ENCODE results near the gene CFAP61. TPM values are rescaled to one million over a fixed set of nuclear protein-coding genes. Genes with fewer than 3 reads are reported as not detected.

Gene CFAP61
- total RNA-seq, 1 donor from 2014 or later, result not detected

GRCh38 chr20:20259533-20259932 is 207.2 kb downstream of the CFAP61 start:
- no peaks in the 10 kb centered on the region for H3K9me3 ChIP-seq
- no peaks in the 10 kb centered on the region for H3K4me1 ChIP-seq
- TF ChIP-seq CTCF (IDR thresholded peaks at IDR 0.05), result no peak
- H3K36me3 ChIP-seq, result no peaks in the 10 kb centered on the region
- no peak for DNase-seq (ENCODE audit: low spot score in 2 of 2)
- H3K27me3 ChIP-seq, result no peaks in the 10 kb centered on the region
- H3K4me3 ChIP-seq, result no peak overlapping the region
- intact Hi-C loops (cut with DNase I), result no loop called here
- no peak overlapping the region for H3K27ac ChIP-seq

- no peaks in the 10 kb centered on the region for H3K36me3 ChIP-seq
- no peaks in the 10 kb centered on the region for H3K4me1 ChIP-seq
- no peaks in the 10 kb centered on the region for H3K27me3 ChIP-seq
- intact Hi-C loops (cut with DNase I), result no loop called here
- DNase-seq (ENCODE audit: low spot score in 2 of 2), result no peak
- no peaks in the 10 kb centered on the region for H3K9me3 ChIP-seq
- no peak for TF ChIP-seq CTCF (IDR thresholded peaks at IDR 0.05)
- H3K4me3 ChIP-seq, result no peak overlapping the region
- H3K27ac ChIP-seq, result peak overlapping the region in 1 of 2 donors; percentile 24
Measured at GRCh38 chr20:20261159-20261558, 208.8 kb downstream of the CFAP61 start.

GRCh38 chr20:20265210-20265609 is 212.9 kb downstream of the CFAP61 start:
- Histone ChIP-seq H3K27me3 (no peaks in the 10 kb centered on the region), H3K4me3 (no peak overlapping the region), H3K9me3 (no peaks in the 10 kb centered on the region), H3K4me1 (no peaks in the 10 kb centered on the region), H3K36me3 (no peaks in the 10 kb centered on the region), H3K27ac (no peak overlapping the region)
- intact Hi-C loops (cut with DNase I), result no loop called here
- TF ChIP-seq CTCF (IDR thresholded peaks at IDR 0.05), result no peak
- DNase-seq (ENCODE audit: low spot score in 2 of 2), result no peak

GRCh38 chr20:20266552-20266951 is 214.2 kb downstream of the CFAP61 start:
- Histone ChIP-seq H3K27ac (no peak overlapping the region), H3K9me3 (no peaks in the 10 kb centered on the region), H3K36me3 (no peaks in the 10 kb centered on the region), H3K4me3 (no peak overlapping the region), H3K4me1 (no peaks in the 10 kb centered on the region), H3K27me3 (no peaks in the 10 kb centered on the region)
- DNase-seq (ENCODE audit: low spot score in 2 of 2), result no peak
- TF ChIP-seq CTCF (IDR thresholded peaks at IDR 0.05), result no peak
- intact Hi-C loops (cut with DNase I), result no loop called here

- no peak for DNase-seq (ENCODE audit: low spot score in 2 of 2)
- Histone ChIP-seq H3K27ac (no peak overlapping the region), H3K9me3 (no peaks in the 10 kb centered on the region), H3K4me1 (no peaks in the 10 kb centered on the region), H3K36me3 (no peaks in the 10 kb centered on the region), H3K4me3 (no peak overlapping the region), H3K27me3 (no peaks in the 10 kb centered on the region)
- intact Hi-C loops (cut with DNase I), result no loop called here
- TF ChIP-seq CTCF (IDR thresholded peaks at IDR 0.05), result no peak
Measured at GRCh38 chr20:20267685-20268370, 215.5 kb downstream of the CFAP61 start.

GRCh38 chr20:20271271-20271670 is 218.9 kb downstream of the CFAP61 start:
- H3K27me3 ChIP-seq, result no peaks in the 10 kb centered on the region
- H3K4me3 ChIP-seq, result no peak overlapping the region
- intact Hi-C loops (cut with DNase I), result no loop called here
- DNase-seq (ENCODE audit: low spot score in 2 of 2), result no peak
- no peaks in the 10 kb centered on the region for H3K36me3 ChIP-seq
- no peaks in the 10 kb centered on the region for H3K4me1 ChIP-seq
- no peaks in the 10 kb centered on the region for H3K9me3 ChIP-seq
- no peak overlapping the region for H3K27ac ChIP-seq
- TF ChIP-seq CTCF (IDR thresholded peaks at IDR 0.05), result no peak

All from ascending aorta (tissue), 2 donors.